MM.1S (cell line): ENCODE measurements around the gene KLC3.

Experiments
- DNase-seq: peaks from one replicate; pipeline ENCODE4 v3.0.0-alpha.2; 2015
- H2AFZ ChIP-seq: fragments of 300-600 bp; sonication (generic); 2 replicates; pipeline ENCODE4 v1.6.0; 2016; ENCODE audit warnings: antibody characterized with exemption, low read length
- H3F3A ChIP-seq: fragments of 300-600 bp; sonication (generic); 2 replicates; pipeline ENCODE4 v1.6.1; 2016; ENCODE audit warnings: mild to moderate bottlenecking, antibody characterized with exemption, low read length, moderate library complexity, mixed read lengths; ENCODE audit not compliant: insufficient read depth
- H3K27ac ChIP-seq: fragments of 300-600 bp; sonication (generic); 2 replicates; pipeline ENCODE4 v1.5.1; 2016; ENCODE audit warnings: mild to moderate bottlenecking, low read length
- H3K27me3 ChIP-seq: fragments of 300-600 bp; sonication (generic); replicated peaks from 2 replicates; pipeline ENCODE4 v1.6.0; 2016; ENCODE audit warnings: low read length; ENCODE audit not compliant: insufficient read depth
- H3K36me3 ChIP-seq: fragments of 300-600 bp; sonication (generic); replicated peaks from 2 replicates; pipeline ENCODE4 v1.6.1; 2016; ENCODE audit warnings: mild to moderate bottlenecking, low read length, mixed read lengths; ENCODE audit not compliant: insufficient read depth
- H3K4me1 ChIP-seq: fragments of 300-600 bp; sonication (generic); 2 replicates; pipeline ENCODE4 v1.6.1; 2016; ENCODE audit warnings: low read length, mixed read lengths
- H3K4me2 ChIP-seq: fragments of 300-600 bp; sonication (generic); 2 replicates; pipeline ENCODE4 v1.6.0; 2016; ENCODE audit warnings: low read depth, low read length
- H3K4me3 ChIP-seq: fragments of 300-600 bp; sonication (generic); 2 replicates; pipeline ENCODE4 v1.5.1; 2016; ENCODE audit warnings: low read length, mixed read lengths
- H3K79me2 ChIP-seq: fragments of 300-600 bp; sonication (generic); 2 replicates; pipeline ENCODE4 v1.6.1; 2016; ENCODE audit warnings: mixed run types, low read length, mixed read lengths
- H3K9ac ChIP-seq: fragments of 300-600 bp; sonication (generic); 2 replicates; pipeline ENCODE4 v1.6.1; 2016; ENCODE audit warnings: low read length, mixed read lengths
- H3K9me2 ChIP-seq: fragments of 300-600 bp; sonication (generic); replicated peaks from 2 replicates; pipeline ENCODE4 v1.6.1; 2016; ENCODE audit warnings: mild to moderate bottlenecking, low read length, mixed read lengths; ENCODE audit not compliant: insufficient read depth
- H3K9me3 ChIP-seq: fragments of 300-600 bp; sonication (generic); replicated peaks from 2 replicates; pipeline ENCODE4 v1.6.1; 2016; ENCODE audit warnings: mild to moderate bottlenecking, low read length, mixed read lengths; ENCODE audit not compliant: insufficient read depth
- H4K20me1 ChIP-seq: fragments of 300-600 bp; sonication (generic); 2 replicates; pipeline ENCODE4 v1.6.1; 2016; ENCODE audit warnings: mild to moderate bottlenecking, low read length, moderate library complexity, mixed read lengths; ENCODE audit not compliant: insufficient read depth
- EZH2 ChIP-seq: fragments of 300-600 bp; sonication (generic); optimal IDR thresholded peaks from 2 replicates; pipeline ENCODE3; 2017; ENCODE audit warnings: low read depth, mild to moderate bottlenecking, antibody characterized with exemption, low read length, mixed read lengths
- EZH2phosphoT487 ChIP-seq: fragments of 300-600 bp; sonication (generic); IDR thresholded peaks from 2 replicates; pipeline ENCODE4 v1.6.1; 2018; ENCODE audit warnings: antibody characterized with exemption, low read length
- TF ChIP-seq, protein P1 (sequence below): fragments of 300-600 bp; sonication (generic); IDR thresholded peaks from 2 replicates; pipeline ENCODE4 v1.5.1; 2016; ENCODE audit warnings: antibody characterized with exemption, low read length, mixed read lengths

Gene KLC3

DNA sequence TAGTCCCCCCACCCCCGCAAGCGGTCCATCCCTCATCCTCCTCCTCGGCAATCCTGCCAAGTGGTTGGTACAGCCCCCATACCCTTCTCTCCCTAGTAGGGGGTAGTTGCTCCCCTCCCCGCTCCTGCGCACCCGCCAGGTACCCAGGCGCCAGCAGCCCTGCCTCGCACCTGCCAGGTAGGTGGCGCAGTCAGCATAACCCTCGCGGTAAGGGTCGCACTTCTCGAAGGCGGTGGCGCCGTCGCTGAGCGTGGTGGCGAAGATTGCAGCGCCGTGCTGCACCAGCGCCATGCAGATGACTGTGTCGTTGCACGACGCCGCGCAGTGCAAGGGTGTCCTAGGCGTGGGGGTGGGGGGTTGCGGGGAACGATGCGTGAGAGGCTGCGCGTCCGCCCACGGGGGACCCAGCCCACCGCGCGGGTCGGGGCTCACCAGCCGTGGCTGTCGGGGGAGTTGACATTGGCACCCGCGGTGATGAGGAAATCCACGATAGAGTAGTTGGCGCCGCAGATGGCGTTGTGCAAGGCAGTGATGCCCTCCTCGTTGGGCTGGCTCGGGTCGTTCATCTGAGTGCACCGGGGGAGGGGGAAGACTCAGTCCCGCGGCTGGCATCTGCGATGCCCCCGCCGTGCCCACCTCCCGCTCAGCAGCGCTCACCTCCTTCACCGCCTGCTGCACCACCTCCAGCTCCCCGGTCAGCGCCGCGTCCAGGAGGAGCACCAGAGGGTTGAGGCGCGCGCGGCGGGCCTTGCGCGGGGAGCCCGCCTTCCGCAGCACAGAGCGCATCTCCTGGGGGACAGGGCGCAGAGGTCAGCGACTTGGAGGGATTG is 45.1 kb downstream of the KLC3 start:
- no peak overlapping the region for H3K9ac ChIP-seq
- H3K9me3 ChIP-seq, result no peaks in the 10 kb centered on the region
- H3K4me3 ChIP-seq, result no peak overlapping the region
- H3K27ac ChIP-seq, result no peak overlapping the region
- H3K4me1 ChIP-seq, result no peaks in the 10 kb centered on the region
- H3K36me3 ChIP-seq, result no peaks in the 10 kb centered on the region
- no peaks in the 10 kb centered on the region for H4K20me1 ChIP-seq
- H3K9me2 ChIP-seq, result no peaks in the 10 kb centered on the region
- H3K4me2 ChIP-seq, result no peak overlapping the region
- H2AFZ ChIP-seq, result no peak overlapping the region
- H3K27me3 ChIP-seq, result peaks cover 7% of the 10 kb centered on the region; the same call in 1 of the 2 replicates
- no peak for TF ChIP-seq EZH2phosphoT487
- TF ChIP-seq, protein P1, sequence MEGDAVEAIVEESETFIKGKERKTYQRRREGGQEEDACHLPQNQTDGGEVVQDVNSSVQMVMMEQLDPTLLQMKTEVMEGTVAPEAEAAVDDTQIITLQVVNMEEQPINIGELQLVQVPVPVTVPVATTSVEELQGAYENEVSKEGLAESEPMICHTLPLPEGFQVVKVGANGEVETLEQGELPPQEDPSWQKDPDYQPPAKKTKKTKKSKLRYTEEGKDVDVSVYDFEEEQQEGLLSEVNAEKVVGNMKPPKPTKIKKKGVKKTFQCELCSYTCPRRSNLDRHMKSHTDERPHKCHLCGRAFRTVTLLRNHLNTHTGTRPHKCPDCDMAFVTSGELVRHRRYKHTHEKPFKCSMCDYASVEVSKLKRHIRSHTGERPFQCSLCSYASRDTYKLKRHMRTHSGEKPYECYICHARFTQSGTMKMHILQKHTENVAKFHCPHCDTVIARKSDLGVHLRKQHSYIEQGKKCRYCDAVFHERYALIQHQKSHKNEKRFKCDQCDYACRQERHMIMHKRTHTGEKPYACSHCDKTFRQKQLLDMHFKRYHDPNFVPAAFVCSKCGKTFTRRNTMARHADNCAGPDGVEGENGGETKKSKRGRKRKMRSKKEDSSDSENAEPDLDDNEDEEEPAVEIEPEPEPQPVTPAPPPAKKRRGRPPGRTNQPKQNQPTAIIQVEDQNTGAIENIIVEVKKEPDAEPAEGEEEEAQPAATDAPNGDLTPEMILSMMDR, result no peak
- TF ChIP-seq EZH2, result no peak
- H3K79me2 ChIP-seq, result no peaks in the 10 kb centered on the region
- DNase-seq, result no peak
- H3F3A ChIP-seq, result no peaks in the 10 kb centered on the region

DNA sequence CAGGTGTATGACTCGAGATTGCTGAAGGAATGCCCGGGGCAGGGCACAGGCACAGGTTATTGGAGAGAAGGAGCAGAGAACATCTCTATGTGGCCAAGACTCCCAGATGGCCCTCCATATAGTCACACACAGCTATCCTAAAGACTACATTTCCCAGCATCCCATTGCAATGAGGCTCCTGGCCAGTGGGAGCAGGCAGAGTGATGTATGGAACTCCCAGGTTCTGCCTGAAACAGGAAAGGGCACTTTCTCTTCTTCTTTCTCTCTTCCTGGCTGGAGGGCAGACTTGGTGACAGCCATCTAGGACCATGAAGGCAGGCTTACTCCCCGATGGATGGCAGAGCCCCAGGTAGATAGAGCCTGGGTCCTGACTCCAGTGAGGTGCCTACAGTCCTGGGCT is 50.8 kb downstream of the KLC3 start:
- Histone ChIP-seq H3K4me2 (no peak overlapping the region), H3K4me1 (no peaks in the 10 kb centered on the region), H3K9ac (no peak overlapping the region), H3K9me3 (no peaks in the 10 kb centered on the region), H3K4me3 (no peak overlapping the region), H3K27ac (no peak overlapping the region), H3K9me2 (no peaks in the 10 kb centered on the region), H4K20me1 (no peaks in the 10 kb centered on the region), H3K79me2 (no peaks in the 10 kb centered on the region), H2AFZ (no peak overlapping the region), H3K27me3 (0 out of 2 replicates have a peak, but pooled peaks cover under 1% of the 10 kb centered on the region), H3K36me3 (no peaks in the 10 kb centered on the region), H3F3A (no peaks in the 10 kb centered on the region)
- TF ChIP-seq EZH2, result no peak
- TF ChIP-seq, protein P1, result no peak
- no peak for TF ChIP-seq EZH2phosphoT487
- DNase-seq, result no peak

DNA sequence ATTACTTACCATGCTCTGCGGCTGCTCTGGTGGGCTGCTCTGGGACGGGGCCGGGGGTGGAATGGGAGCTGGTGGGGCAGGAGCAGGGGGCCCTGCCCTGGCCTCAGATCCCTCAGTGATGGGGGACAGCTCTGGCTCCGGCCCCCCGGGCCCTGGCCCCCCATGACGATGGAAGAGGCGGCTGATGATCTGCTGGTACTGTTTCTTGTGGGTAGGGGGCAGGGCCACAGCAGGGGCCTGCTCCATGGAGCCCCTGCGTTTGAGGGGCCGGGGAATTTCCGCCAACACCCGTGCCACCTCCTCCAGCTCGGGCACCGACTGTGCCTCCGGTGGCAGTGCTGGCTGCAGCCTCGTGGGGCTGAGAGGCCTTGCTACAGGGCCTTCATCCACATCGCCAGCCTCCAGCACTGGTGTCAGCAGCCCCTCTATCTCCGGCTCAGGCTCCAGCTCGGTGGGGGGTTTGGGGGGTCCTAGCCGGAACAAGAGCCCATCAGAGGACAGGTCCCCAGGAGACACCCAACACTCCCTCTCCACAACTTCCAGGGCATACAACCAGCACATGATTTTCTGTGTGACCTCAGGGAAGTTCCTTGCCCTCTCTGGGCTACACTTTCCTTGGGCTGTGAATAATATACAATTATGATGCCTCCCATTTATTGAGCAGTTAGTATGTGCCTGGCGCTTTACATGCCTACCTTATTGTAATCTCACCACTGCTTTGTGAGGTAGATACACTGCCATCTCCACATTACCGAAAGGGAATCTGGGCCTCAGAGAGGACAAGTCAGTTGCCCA is 51.5 kb downstream of the KLC3 start:
- no peak for DNase-seq
- Histone ChIP-seq H3F3A (no peaks in the 10 kb centered on the region), H3K4me3 (no peak overlapping the region), H4K20me1 (no peaks in the 10 kb centered on the region), H3K9me2 (no peaks in the 10 kb centered on the region), H2AFZ (no peak overlapping the region), H3K4me1 (no peaks in the 10 kb centered on the region), H3K36me3 (no peaks in the 10 kb centered on the region), H3K79me2 (no peaks in the 10 kb centered on the region), H3K9me3 (no peaks in the 10 kb centered on the region), H3K4me2 (no peak overlapping the region), H3K27ac (no peak overlapping the region), H3K9ac (no peak overlapping the region), H3K27me3 (no peaks in the 10 kb centered on the region)
- TF ChIP-seq, protein P1, result no peak
- TF ChIP-seq EZH2phosphoT487 (no peak), EZH2 (no peak)
